Renal cortical epithelial cell (primary cell): ENCODE results near the gene SMU1. TPM values are rescaled to one million over a fixed set of nuclear protein-coding genes. Genes with fewer than 3 reads are reported as not detected.
"Not testable (repeated sequence)": the region's sequence is repeated elsewhere in the genome, so short reads cannot be mapped to it uniquely, and the experiment has no call there.

Source experiments
- DNase-seq: peaks from one replicate; pipeline ENCODE4 v3.0.0-alpha.2; 2011; ENCODE audit warnings: low read depth
- total RNA-seq: library from RNA; depleted of rRNA; stranded (reverse); fragments of >200 nt; gene quantifications from 2 replicates; pipeline ENCODE4 v1.2.3, GENCODE V29; 2014

SMU1 gene
- total RNA-seq, 1 donor from 2014 or later, result 36.1 TPM

- no peak for DNase-seq
Measured at GRCh38 chr9:33105504-33105903, 29.0 kb upstream of the SMU1 start.

GRCh38 chr9:33104401-33104800, 27.9 kb upstream of the SMU1 start:
- no peak for DNase-seq

- no peak for DNase-seq
Measured at GRCh38 chr9:33103501-33104281, 27.2 kb upstream of the SMU1 start.

GRCh38 chr9:33102551-33103210, 26.2 kb upstream of the SMU1 start:
- peak; percentile 40 for DNase-seq

GRCh38 chr9:33101104-33101951, 24.9 kb upstream of the SMU1 start:
- DNase-seq, result peak; percentile 88

- no peak for DNase-seq
Measured at GRCh38 chr9:33099754-33100153, 23.3 kb upstream of the SMU1 start.

- no peak for DNase-seq
Measured at GRCh38 chr9:33097192-33097591, 20.7 kb upstream of the SMU1 start.

GRCh38 chr9:33092634-33093033, 16.2 kb upstream of the SMU1 start:
- no peak for DNase-seq

- DNase-seq, result not testable (repeated sequence)
Measured at GRCh38 chr9:33085672-33086071, 9.2 kb upstream of the SMU1 start.

- peak; percentile 13 for DNase-seq
Measured at GRCh38 chr9:33082538-33083326, 6.3 kb upstream of the SMU1 start.

GRCh38 chr9:33082128-33082527, 5.7 kb upstream of the SMU1 start:
- DNase-seq, result no peak

- peak; percentile 88 for DNase-seq
Measured at GRCh38 chr9:33081128-33081851, 4.8 kb upstream of the SMU1 start.

- DNase-seq, result no peak
Measured at GRCh38 chr9:33080534-33080933, 4.1 kb upstream of the SMU1 start.

GRCh38 chr9:33068991-33069390, 7.5 kb downstream of the SMU1 start:
- no peak for DNase-seq

- no peak for DNase-seq
Measured at GRCh38 chr9:33065157-33066076, 11.1 kb downstream of the SMU1 start.

GRCh38 chr9:33051144-33051543, 25.3 kb downstream of the SMU1 start:
- no peak for DNase-seq

- no peak for DNase-seq
Measured at GRCh38 chr9:33049680-33050361, 26.7 kb downstream of the SMU1 start.

GRCh38 chr9:33048054-33048465, 28.4 kb downstream of the SMU1 start:
- DNase-seq, result no peak

GRCh38 chr9:33046061-33046460, 30.4 kb downstream of the SMU1 start:
- no peak for DNase-seq
